Measurements from ENCODE around the gene ETHE1. TPM values are rescaled to one million over a fixed set of nuclear protein-coding genes. Genes with fewer than 3 reads are reported as not detected.
A peak's percentile ranks its signal among the peaks of the same experiment; 100 is the strongest.

The ETHE1 gene
- total and polyA plus RNA-seq, 7 experiments from 2014 or later: 20.3 to 59.3 (median 25.4) TPM

DNA sequence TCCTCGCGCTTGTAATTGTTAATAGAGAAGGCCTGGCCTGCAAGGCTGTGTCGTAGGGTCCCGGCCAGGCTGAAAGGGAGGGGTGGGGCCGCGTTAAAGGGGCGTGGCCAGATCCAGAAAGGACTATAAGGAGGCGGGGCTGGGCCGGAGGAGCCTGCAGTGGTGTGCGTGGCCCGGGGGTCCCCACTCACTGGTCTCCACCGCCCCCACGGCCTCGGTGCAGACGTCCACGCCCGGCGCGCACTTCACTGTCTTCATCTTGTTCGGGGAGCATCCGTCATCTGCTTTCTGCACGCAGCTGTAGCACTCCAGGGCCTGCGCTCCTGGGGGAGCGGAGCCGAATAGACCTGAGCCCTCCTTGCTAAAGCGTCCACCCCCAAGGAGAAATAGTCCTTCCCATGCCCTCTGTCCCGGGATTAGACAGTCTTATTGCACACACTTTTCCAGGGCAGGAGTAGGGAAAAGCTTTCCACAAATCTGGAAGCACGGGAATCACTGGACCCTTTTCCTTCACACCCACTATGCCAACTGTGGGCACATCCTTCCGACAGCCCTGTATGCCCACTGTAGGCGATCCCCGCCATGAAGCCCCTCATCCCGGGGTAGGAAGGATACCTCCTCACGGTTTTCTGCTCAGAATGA is 62.7 kb downstream of the ETHE1 start:
- DNase-seq (peak in 1 of 9 donors; percentile 80), ATAC-seq (no peak)
- H3K27ac ChIP-seq (ENCODE audit: low read depth, low read length): peak overlapping the region; percentile 92
- Mint-ChIP-seq H3K9me3 (no peaks in the 10 kb centered on the region), H3K36me3 (peaks cover 0 to 8% (median 0%) of the 10 kb centered on the region in 5 donors), H3K4me3 (peak overlapping the region; percentile 87 to 99 (median 94)), H3K27ac (peak overlapping the region; percentile 89 to 100 (median 99)), H3K4me1 (peaks cover 26 to 74% (median 58%) of the 10 kb centered on the region in 7 donors), H3K27me3 (peaks cover 0 to 2% (median 0%) of the 10 kb centered on the region in 5 donors)
- intact Hi-C loops (cut with micrococcal nuclease): loop anchor here in 1 of 2 donors (5.0 to 10.0 kb wide), 3 partner anchors 113 to 291 kb away; partner anchors contain the start of genes IRGQ, PINLYP, SMG9 and XRCC1
- ChIA-PET CTCF (interaction anchor here (0.6 to 5.2 kb wide), 9 partner anchors 8 to 132 kb away, joined by 3 to 31 read pairs (median 5); partner anchors contain the start of genes IRGQ, PHLDB3, ZNF575 and ZNF576), POLR2A (interaction anchor here (0.7 to 5.8 kb wide), 15 partner anchors 10 to 132 kb away, joined by 3 to 64 read pairs (median 8); partner anchors contain the start of genes ETHE1, IRGQ, PHLDB3 and PINLYP)
- no peaks in the 10 kb centered on the region for H3K36me3 ChIP-seq (ENCODE audit: control insufficient read depth in 2 of 3, insufficient read depth in 3 of 3, low read length in 3 of 3)
- H3K27me3 ChIP-seq (ENCODE audit: control insufficient read depth in 2 of 2, insufficient read depth in 2 of 2, low read length in 2 of 2): no peaks in the 10 kb centered on the region
- no peaks in the 10 kb centered on the region for H3K9me3 ChIP-seq (ENCODE audit: control insufficient read depth in 2 of 3, low read length in 3 of 3)
- H3K4me3 ChIP-seq (ENCODE audit: low read length): peak overlapping the region; percentile 92
- H3K4me1 ChIP-seq (ENCODE audit: control insufficient read depth in 2 of 2, insufficient read depth in 2 of 2, low read length in 2 of 2): peaks cover 15 to 26% of the 10 kb centered on the region in 2 donors

- intact Hi-C loops (cut with micrococcal nuclease): loop anchor here (1.0 to 10.0 kb wide), 16 partner anchors 12 to 292 kb away; partner anchors contain the start of genes IRGQ (in 2 of the 2), PHLDB3 (in 2 of the 2), PINLYP (in 2 of the 2) and XRCC1 (in 2 of the 2)
- DNase-seq (peak; percentile 94 to 100 (median 99)), ATAC-seq (peak; percentile 92)
- H3K4me3 Mint-ChIP-seq: peak overlapping the region; percentile 87 to 99 (median 94)
- peak overlapping the region; percentile 89 to 100 (median 99) for H3K27ac Mint-ChIP-seq
- H3K9me3 ChIP-seq (ENCODE audit: control insufficient read depth in 2 of 3, low read length in 3 of 3): no peaks in the 10 kb centered on the region
- H3K4me1 ChIP-seq (ENCODE audit: control insufficient read depth in 2 of 2, insufficient read depth in 2 of 2, low read length in 2 of 2): peaks cover 8 to 19% of the 10 kb centered on the region in 2 donors
- H3K4me1 Mint-ChIP-seq: peaks cover 24 to 67% (median 51%) of the 10 kb centered on the region in 7 donors
- no peaks in the 10 kb centered on the region for H3K36me3 ChIP-seq (ENCODE audit: control insufficient read depth in 2 of 3, insufficient read depth in 3 of 3, low read length in 3 of 3)
- ChIA-PET CTCF (interaction anchor here (0.6 to 5.2 kb wide), 10 partner anchors 9 to 133 kb away, joined by 3 to 31 read pairs (median 4); partner anchors contain the start of genes IRGQ, PHLDB3, ZNF575 and ZNF576), POLR2A (interaction anchor here (0.6 to 5.8 kb wide), 24 partner anchors 10 to 156 kb away, joined by 3 to 64 read pairs (median 3); partner anchors contain the start of genes ETHE1, IRGQ, PHLDB3 and PINLYP)
- H3K27ac ChIP-seq (ENCODE audit: low read depth, low read length): peak overlapping the region; percentile 92
- H3K4me3 ChIP-seq (ENCODE audit: low read length): peak overlapping the region; percentile 92
- no peaks in the 10 kb centered on the region for H3K27me3 ChIP-seq (ENCODE audit: control insufficient read depth in 2 of 2, insufficient read depth in 2 of 2, low read length in 2 of 2)
- H3K9me3 Mint-ChIP-seq: no peaks in the 10 kb centered on the region
- H3K36me3 Mint-ChIP-seq: peaks cover 0 to 8% (median 0%) of the 10 kb centered on the region in 5 donors
- peaks cover 0 to 2% (median 0%) of the 10 kb centered on the region in 5 donors for H3K27me3 Mint-ChIP-seq
Measured at GRCh38 chr19:43463381-43464133, 63.4 kb downstream of the ETHE1 start.

- Histone ChIP-seq H3K36me3 (ENCODE audit: control insufficient read depth in 2 of 3, insufficient read depth in 3 of 3, low read length in 3 of 3) (no peaks in the 10 kb centered on the region), H3K4me1 (ENCODE audit: control insufficient read depth in 2 of 2, insufficient read depth in 2 of 2, low read length in 2 of 2) (peaks cover 6 to 12% of the 10 kb centered on the region in 2 donors), H3K27ac (ENCODE audit: low read depth, low read length) (peak overlapping the region; percentile 92), H3K4me3 (ENCODE audit: low read length) (peak overlapping the region; percentile 92), H3K27me3 (ENCODE audit: control insufficient read depth in 2 of 2, insufficient read depth in 2 of 2, low read length in 2 of 2) (no peaks in the 10 kb centered on the region), H3K9me3 (ENCODE audit: control insufficient read depth in 2 of 3, low read length in 3 of 3) (no peaks in the 10 kb centered on the region)
- peaks cover 0 to 2% (median 0%) of the 10 kb centered on the region in 5 donors for H3K27me3 Mint-ChIP-seq
- intact Hi-C loops (cut with micrococcal nuclease): loop anchor here (1.0 to 10.0 kb wide), 16 partner anchors 12 to 292 kb away; partner anchors contain the start of genes IRGQ (in 2 of the 2), PHLDB3 (in 2 of the 2), PINLYP (in 2 of the 2) and XRCC1 (in 2 of the 2)
- CTCF ChIA-PET: interaction anchor here (1.0 to 5.2 kb wide), 6 partner anchors 15 to 133 kb away, joined by 3 to 31 read pairs (median 9); partner anchors contain the start of genes IRGQ and ZNF576
- peak overlapping the region; percentile 87 to 99 (median 94) for H3K4me3 Mint-ChIP-seq
- peaks cover 0 to 8% (median 0%) of the 10 kb centered on the region in 5 donors for H3K36me3 Mint-ChIP-seq
- no peak for DNase-seq
- no peaks in the 10 kb centered on the region for H3K9me3 Mint-ChIP-seq
- no peak for ATAC-seq
- H3K4me1 Mint-ChIP-seq: peaks cover 17 to 60% (median 44%) of the 10 kb centered on the region in 7 donors
- POLR2A ChIA-PET: interaction anchor here (0.6 to 5.8 kb wide), 20 partner anchors 10 to 157 kb away, joined by 3 to 64 read pairs (median 4); partner anchors contain the start of genes ETHE1, PHLDB3, PINLYP and XRCC1
- H3K27ac Mint-ChIP-seq: peak overlapping the region; percentile 89 to 100 (median 99)
Measured at GRCh38 chr19:43462785-43463380, 64.1 kb downstream of the ETHE1 start.

DNA sequence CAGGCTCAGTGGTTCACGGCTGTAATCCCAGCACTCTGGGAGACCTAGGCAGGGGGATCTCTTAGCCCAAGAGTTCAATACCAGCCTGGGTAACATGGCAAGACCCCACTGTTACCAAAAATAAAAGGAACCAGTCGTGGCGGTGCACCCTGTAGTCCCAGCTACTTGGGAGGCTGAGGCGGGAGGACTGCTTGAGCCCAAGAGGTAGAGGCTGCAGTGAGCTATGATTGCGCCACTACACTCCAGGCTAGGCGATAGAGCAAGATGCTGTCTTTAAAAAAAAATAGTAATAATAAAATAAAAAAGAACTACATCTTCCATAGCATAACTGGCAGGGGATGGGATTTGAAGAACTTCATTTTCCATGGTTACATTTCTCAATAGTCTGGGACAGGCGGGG is 64.6 kb downstream of the ETHE1 start:
- Histone ChIP-seq H3K36me3 (ENCODE audit: control insufficient read depth in 2 of 3, insufficient read depth in 3 of 3, low read length in 3 of 3) (no peaks in the 10 kb centered on the region), H3K9me3 (ENCODE audit: control insufficient read depth in 2 of 3, low read length in 3 of 3) (no peaks in the 10 kb centered on the region), H3K27ac (ENCODE audit: low read depth, low read length) (peak overlapping the region; percentile 92), H3K4me3 (ENCODE audit: low read length) (no peak overlapping the region), H3K4me1 (ENCODE audit: control insufficient read depth in 2 of 2, insufficient read depth in 2 of 2, low read length in 2 of 2) (peaks cover 6 to 7% of the 10 kb centered on the region in 2 donors), H3K27me3 (ENCODE audit: control insufficient read depth in 2 of 2, insufficient read depth in 2 of 2, low read length in 2 of 2) (no peaks in the 10 kb centered on the region)
- Mint-ChIP-seq H3K4me1 (peaks cover 13 to 55% (median 41%) of the 10 kb centered on the region in 7 donors), H3K4me3 (peak overlapping the region; percentile 87 to 99 (median 94)), H3K36me3 (peaks cover 0 to 8% (median 0%) of the 10 kb centered on the region in 5 donors), H3K9me3 (no peaks in the 10 kb centered on the region), H3K27me3 (peaks cover 0 to 2% (median 0%) of the 10 kb centered on the region in 5 donors), H3K27ac (peak overlapping the region in 8 of 9 donors; percentile 15 to 100 (median 98))
- ATAC-seq (no peak), DNase-seq (no peak)
- intact Hi-C loops (cut with micrococcal nuclease): loop anchor here in 1 of 2 donors (2.0 to 10.0 kb wide), 4 partner anchors 16 to 292 kb away; partner anchors contain the start of genes IRGQ, PINLYP, SMG9 and XRCC1
- POLR2A ChIA-PET: interaction anchor here (1.0 to 5.8 kb wide), 9 partner anchors 12 to 70 kb away, joined by 3 to 64 read pairs (median 9); partner anchors contain the start of genes PHLDB3 and ZNF575
- CTCF ChIA-PET: interaction anchor here (2.0 to 5.2 kb wide), 3 partner anchors 14 to 134 kb away, joined by 8 to 31 read pairs (median 10); partner anchors contain the start of genes IRGQ and ZNF576

- H3K4me1 Mint-ChIP-seq: peaks cover 10 to 50% (median 36%) of the 10 kb centered on the region in 7 donors
- POLR2A ChIA-PET: interaction anchor here (0.5 kb wide), 1 partner anchor 159 kb away, joined by 3 read pairs; no protein-coding TSS in a partner anchor
- intact Hi-C loops (cut with micrococcal nuclease): loop anchor here in 1 of 2 donors (5.0 to 10.0 kb wide), 3 partner anchors 116 to 293 kb away; partner anchors contain the start of genes IRGQ, PINLYP, SMG9 and XRCC1
Measured at GRCh38 chr19:43461303-43461702, 65.7 kb downstream of the ETHE1 start.

More at GRCh38 chr19:43461303-43461702, 65.7 kb downstream of the ETHE1 start:
- H3K4me1 ChIP-seq (ENCODE audit: control insufficient read depth in 2 of 2, insufficient read depth in 2 of 2, low read length in 2 of 2): peaks cover 6% of the 10 kb centered on the region in 2 donors
- Mint-ChIP-seq H3K27ac (peak overlapping the region in 6 of 9 donors; percentile 5 to 100 (median 72)), H3K9me3 (no peaks in the 10 kb centered on the region), H3K27me3 (peaks cover 0 to 2% (median 0%) of the 10 kb centered on the region in 5 donors), H3K4me3 (peak overlapping the region in 5 of 10 donors; percentile 87 to 99 (median 92)), H3K36me3 (peaks cover 0 to 8% (median 0%) of the 10 kb centered on the region in 5 donors)
- no peaks in the 10 kb centered on the region for H3K27me3 ChIP-seq (ENCODE audit: control insufficient read depth in 2 of 2, insufficient read depth in 2 of 2, low read length in 2 of 2)
- H3K27ac ChIP-seq (ENCODE audit: low read depth, low read length): no peak overlapping the region
- H3K4me3 ChIP-seq (ENCODE audit: low read length): no peak overlapping the region
- CTCF ChIA-PET: interaction anchor here (0.6 to 5.2 kb wide), 2 partner anchors 13 to 68 kb away, joined by 3 to 31 read pairs; no protein-coding TSS in a partner anchor
- ATAC-seq (no peak), DNase-seq (no peak)
- no peaks in the 10 kb centered on the region for H3K9me3 ChIP-seq (ENCODE audit: control insufficient read depth in 2 of 3, low read length in 3 of 3)
- H3K36me3 ChIP-seq (ENCODE audit: control insufficient read depth in 2 of 3, insufficient read depth in 3 of 3, low read length in 3 of 3): no peaks in the 10 kb centered on the region

Data from naive thymus-derived CD4-positive, alpha-beta T cell (primary cell).